Mesenchymal stem cell (in vitro differentiated cells and primary cell): ENCODE results near the gene CLMN.

ENCODE experiments used
- DNase-seq: peaks from one replicate; pipeline ENCODE4 v3.0.0-alpha.2; 2013
- H2AFZ ChIP-seq: one replicate; pipeline ENCODE4 v1.6.1; 2013; ENCODE audit warnings: low read depth, mild to moderate bottlenecking, control low read depth, inconsistent platforms, low read length, moderate library complexity
- H2AK5ac ChIP-seq: 2 replicates; pipeline ENCODE4 v1.6.1; 2013; ENCODE audit warnings: low read length, moderate library complexity, mild to moderate bottlenecking, inconsistent platforms; ENCODE audit not compliant: severe bottlenecking
- H2BK120ac ChIP-seq: one replicate; pipeline ENCODE4 v1.6.1; 2013; ENCODE audit warnings: low read depth, mild to moderate bottlenecking, inconsistent platforms, low read length, moderate library complexity
- H2BK12ac ChIP-seq, 2 experiments: one replicate each; pipeline ENCODE4 v1.6.1; 2013; ENCODE audit warnings: inconsistent platforms in 2 of 2, low read length in 2 of 2, mild to moderate bottlenecking in 2 of 2, moderate library complexity in 2 of 2, control low read depth in 1 of 2
- H2BK15ac ChIP-seq: one replicate; pipeline ENCODE4 v1.6.1; 2013; ENCODE audit warnings: mild to moderate bottlenecking, low read depth, inconsistent platforms; ENCODE audit not compliant: poor library complexity, severe bottlenecking
- H2BK5ac ChIP-seq: 2 replicates; pipeline ENCODE4 v1.6.1; 2013; ENCODE audit warnings: low read depth, mild to moderate bottlenecking, low read length, control low read depth, inconsistent platforms; ENCODE audit not compliant: poor library complexity, severe bottlenecking
- H3K14ac ChIP-seq, 2 experiments: one replicate each; pipeline ENCODE4 v1.6.1; 2013; ENCODE audit warnings: inconsistent platforms in 2 of 2, low read length in 2 of 2, control low read depth in 1 of 2, mild to moderate bottlenecking in 1 of 2, moderate library complexity in 1 of 2
- H3K18ac ChIP-seq, 2 experiments: one replicate each; pipeline ENCODE4 v1.6.1; 2013; ENCODE audit warnings: inconsistent platforms in 2 of 2, low read length in 2 of 2, control low read depth in 1 of 2, low read depth in 1 of 2, mild to moderate bottlenecking in 1 of 2
- H3K23ac ChIP-seq, 2 experiments: one replicate each; pipeline ENCODE4 v1.6.1; 2013; ENCODE audit warnings: inconsistent platforms in 2 of 2, low read length in 2 of 2, mild to moderate bottlenecking in 2 of 2, moderate library complexity in 2 of 2, control low read depth in 1 of 2
- H3K27ac ChIP-seq: 2 replicates; pipeline ENCODE4 v1.5.1; 2013; ENCODE audit warnings: mild to moderate bottlenecking, moderate library complexity, low read length, control low read depth, inconsistent platforms; ENCODE audit not compliant: poor library complexity, severe bottlenecking
- H3K27me3 ChIP-seq, 2 experiments: 2 replicates each; pipeline versions ENCODE4 v1.6.1 to v1.7.0; 2013; ENCODE audit warnings: low read length in 2 of 2, mild to moderate bottlenecking in 2 of 2, moderate library complexity in 2 of 2, control low read depth in 1 of 2, inconsistent platforms in 1 of 2; ENCODE audit not compliant: control insufficient read depth in 1 of 2, insufficient read depth in 1 of 2
- H3K36me3 ChIP-seq, 2 experiments: 2 replicates each; pipeline versions ENCODE4 v1.6.1 to v1.7.0; 2013; ENCODE audit warnings: low read length in 2 of 2, control low read depth in 1 of 2, inconsistent platforms in 1 of 2, low read depth in 1 of 2, mild to moderate bottlenecking in 1 of 2; ENCODE audit not compliant: insufficient read depth in 2 of 2, control insufficient read depth in 1 of 2
- H3K4ac ChIP-seq, 2 experiments: one replicate each; pipeline ENCODE4 v1.6.1; 2013; ENCODE audit warnings: inconsistent platforms in 2 of 2, low read length in 2 of 2, mild to moderate bottlenecking in 2 of 2, moderate library complexity in 2 of 2, control low read depth in 1 of 2, low read depth in 1 of 2
- H3K4me1 ChIP-seq: 2 replicates; pipeline ENCODE4 v1.6.1; 2013; ENCODE audit warnings: low read depth, low read length, control low read depth; ENCODE audit not compliant: control insufficient read depth, insufficient read depth
- H3K4me2 ChIP-seq: 2 replicates; pipeline ENCODE4 v1.6.1; 2013; ENCODE audit warnings: low read length, mild to moderate bottlenecking, inconsistent platforms; ENCODE audit not compliant: poor library complexity, severe bottlenecking
- H3K4me3 ChIP-seq, 2 experiments: 2 replicates each; pipeline versions ENCODE4 v1.5.1 to v1.7.0; 2013; ENCODE audit warnings: low read length in 2 of 2, mild to moderate bottlenecking in 2 of 2, control low read depth in 1 of 2, low read depth in 1 of 2; ENCODE audit not compliant: insufficient read depth in 1 of 2
- H3K79me1 ChIP-seq: replicated peaks from 2 replicates; pipeline ENCODE4 v1.6.1; 2013; ENCODE audit warnings: mild to moderate bottlenecking, control low read depth, low read length, inconsistent platforms; ENCODE audit not compliant: poor library complexity, severe bottlenecking
- H3K9ac ChIP-seq: 2 replicates; pipeline ENCODE4 v1.7.0; 2013; ENCODE audit warnings: mild to moderate bottlenecking, low read length, moderate library complexity
- H3K9me3 ChIP-seq: 2 replicates; pipeline ENCODE4 v1.7.0; 2013; ENCODE audit warnings: mild to moderate bottlenecking, low read length; ENCODE audit not compliant: control insufficient read depth
- H4K8ac ChIP-seq: one replicate; pipeline ENCODE4 v1.6.1; 2013; ENCODE audit warnings: inconsistent platforms, mild to moderate bottlenecking, low read length, moderate library complexity
- H4K91ac ChIP-seq: one replicate; pipeline ENCODE4 v1.6.1; 2013; ENCODE audit warnings: mild to moderate bottlenecking, low read length, inconsistent platforms
- WGBS: methylation state at CpG from one replicate; pipeline ENCODE4 v1.1.7; 2013; ENCODE audit warnings: mixed read lengths; 5-methylcytosine and 5-hydroxymethylcytosine counted together

Gene CLMN

GRCh38 chr14:95341564-95341963 lies 21.9 kb upstream of the CLMN start:
- WGBS: 91% methylated on average over 3 of the region's 4 CpGs
- H3K4me1 ChIP-seq: peaks cover 8% of the 10 kb centered on the region
- H4K8ac ChIP-seq: no peak overlapping the region
- H3K4me2 ChIP-seq: no peak overlapping the region
- no peak overlapping the region for H2BK12ac ChIP-seq
- no peaks in the 10 kb centered on the region for H3K9me3 ChIP-seq
- no peak overlapping the region for H2AK5ac ChIP-seq
- no peak overlapping the region for H2BK15ac ChIP-seq
- H3K27ac ChIP-seq: no peak overlapping the region
- no peak overlapping the region for H4K91ac ChIP-seq
- no peak overlapping the region for H3K14ac ChIP-seq
- no peak for DNase-seq
- no peak overlapping the region for H3K9ac ChIP-seq
- H3K79me1 ChIP-seq: no peaks in the 10 kb centered on the region
- H2AFZ ChIP-seq: no peak overlapping the region
- H3K4me3 ChIP-seq: no peak overlapping the region
- H3K23ac ChIP-seq: no peak overlapping the region
- no peak overlapping the region for H3K4ac ChIP-seq
- H3K36me3 ChIP-seq: no peaks in the 10 kb centered on the region
- H2BK120ac ChIP-seq: no peak overlapping the region
- peaks cover 4 to 39% of the 10 kb centered on the region in 2 experiments for H3K27me3 ChIP-seq
- H3K18ac ChIP-seq: no peak overlapping the region
- H2BK5ac ChIP-seq: no peak overlapping the region

GRCh38 chr14:95341115-95341514 lies 21.4 kb upstream of the CLMN start:
- no peak overlapping the region for H3K27ac ChIP-seq
- no peaks in the 10 kb centered on the region for H3K79me1 ChIP-seq
- no peak overlapping the region for H3K23ac ChIP-seq
- no peak overlapping the region for H2AK5ac ChIP-seq
- no peak overlapping the region for H2BK5ac ChIP-seq
- no peak overlapping the region for H4K91ac ChIP-seq
- H2AFZ ChIP-seq: no peak overlapping the region
- H3K27me3 ChIP-seq: peaks cover 4 to 44% of the 10 kb centered on the region in 2 experiments
- no peak overlapping the region for H2BK15ac ChIP-seq
- H4K8ac ChIP-seq: no peak overlapping the region
- peaks cover 8% of the 10 kb centered on the region for H3K4me1 ChIP-seq
- no peak overlapping the region for H3K18ac ChIP-seq
- H2BK12ac ChIP-seq: no peak overlapping the region
- H3K14ac ChIP-seq: no peak overlapping the region
- WGBS: 100% methylated on average over 1 of the region's 1 CpG
- H3K4me3 ChIP-seq: no peak overlapping the region
- no peak overlapping the region for H2BK120ac ChIP-seq
- no peak overlapping the region for H3K4ac ChIP-seq
- H3K36me3 ChIP-seq: no peaks in the 10 kb centered on the region
- no peak for DNase-seq
- H3K4me2 ChIP-seq: no peak overlapping the region
- H3K9ac ChIP-seq: no peak overlapping the region
- H3K9me3 ChIP-seq: no peaks in the 10 kb centered on the region

GRCh38 chr14:95340201-95340697 lies 20.5 kb upstream of the CLMN start:
- Histone ChIP-seq H4K8ac (no peak overlapping the region), H3K4ac (no peak overlapping the region), H2BK12ac (no peak overlapping the region), H3K79me1 (no peaks in the 10 kb centered on the region), H3K18ac (no peak overlapping the region), H2BK120ac (no peak overlapping the region), H3K23ac (no peak overlapping the region), H2BK5ac (no peak overlapping the region), H3K14ac (no peak overlapping the region), H3K9me3 (no peaks in the 10 kb centered on the region), H3K4me3 (no peak overlapping the region), H3K27me3 (peaks cover 4 to 50% of the 10 kb centered on the region in 2 experiments), H2BK15ac (no peak overlapping the region), H4K91ac (no peak overlapping the region), H3K27ac (no peak overlapping the region), H2AK5ac (no peak overlapping the region), H3K36me3 (no peaks in the 10 kb centered on the region), H3K4me2 (no peak overlapping the region), H3K9ac (no peak overlapping the region), H3K4me1 (peaks cover 8% of the 10 kb centered on the region), H2AFZ (no peak overlapping the region)
- WGBS: 82% methylated on average over 8 of the region's 8 CpGs
- DNase-seq: no peak

GRCh38 chr14:95339301-95339865 lies 19.7 kb upstream of the CLMN start:
- no peak for DNase-seq
- no peak overlapping the region for H3K23ac ChIP-seq
- no peaks in the 10 kb centered on the region for H3K79me1 ChIP-seq

More at GRCh38 chr14:95339301-95339865, 19.7 kb upstream of the CLMN start:
- H2AFZ ChIP-seq: no peak overlapping the region
- no peak overlapping the region for H3K27ac ChIP-seq
- no peak overlapping the region for H4K91ac ChIP-seq
- no peaks in the 10 kb centered on the region for H3K36me3 ChIP-seq
- H3K14ac ChIP-seq: no peak overlapping the region
- H2BK120ac ChIP-seq: no peak overlapping the region
- 88% methylated on average over 8 of the region's 10 CpGs for WGBS
- no peak overlapping the region for H3K4me3 ChIP-seq
- H3K18ac ChIP-seq: no peak overlapping the region
- no peak overlapping the region for H3K4me2 ChIP-seq
- H3K4me1 ChIP-seq: peaks cover 8% of the 10 kb centered on the region
- H2BK5ac ChIP-seq: no peak overlapping the region
- H3K27me3 ChIP-seq: peaks cover 4 to 50% of the 10 kb centered on the region in 2 experiments
- no peaks in the 10 kb centered on the region for H3K9me3 ChIP-seq
- no peak overlapping the region for H2BK15ac ChIP-seq
- H3K9ac ChIP-seq: no peak overlapping the region
- no peak overlapping the region for H2BK12ac ChIP-seq
- no peak overlapping the region for H2AK5ac ChIP-seq
- H4K8ac ChIP-seq: no peak overlapping the region
- no peak overlapping the region for H3K4ac ChIP-seq
